GM10266 (cell line): ENCODE data around the gene CFAP97D1.

Source experiments
- DNase-seq: peaks from one replicate; pipeline ENCODE4 v3.0.0; 2012; ENCODE audit errors: extremely low spot score
- TF ChIP-seq, protein P1 (sequence below): IDR thresholded peaks from 2 replicates; pipeline ENCODE4 v1.5.1; 2012; ENCODE audit warnings: mild to moderate bottlenecking, low read depth; ENCODE audit not compliant: control insufficient read depth, insufficient read depth; ENCODE audit errors: missing control alignments

CFAP97D1 gene

DNA sequence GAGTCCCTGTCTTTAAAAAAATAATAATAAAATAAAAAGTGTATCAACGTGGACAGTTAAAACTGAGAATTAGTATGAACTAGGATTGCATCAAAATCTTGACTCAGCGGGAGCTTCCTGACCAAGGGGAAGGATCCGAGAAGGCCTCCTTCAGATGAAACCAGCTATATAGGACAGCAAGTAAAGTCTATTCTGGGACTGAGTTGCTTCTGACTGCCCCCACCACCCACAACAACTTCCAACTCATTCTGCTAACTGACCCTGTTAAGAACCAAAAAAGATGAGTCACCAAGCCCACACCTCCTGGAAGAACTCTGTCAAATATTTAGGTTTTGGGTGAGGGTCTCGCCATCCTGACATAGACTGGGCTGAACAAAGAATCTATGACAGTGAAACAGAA lies 27.8 kb downstream of the CFAP97D1 start:
- TF ChIP-seq, protein P1, sequence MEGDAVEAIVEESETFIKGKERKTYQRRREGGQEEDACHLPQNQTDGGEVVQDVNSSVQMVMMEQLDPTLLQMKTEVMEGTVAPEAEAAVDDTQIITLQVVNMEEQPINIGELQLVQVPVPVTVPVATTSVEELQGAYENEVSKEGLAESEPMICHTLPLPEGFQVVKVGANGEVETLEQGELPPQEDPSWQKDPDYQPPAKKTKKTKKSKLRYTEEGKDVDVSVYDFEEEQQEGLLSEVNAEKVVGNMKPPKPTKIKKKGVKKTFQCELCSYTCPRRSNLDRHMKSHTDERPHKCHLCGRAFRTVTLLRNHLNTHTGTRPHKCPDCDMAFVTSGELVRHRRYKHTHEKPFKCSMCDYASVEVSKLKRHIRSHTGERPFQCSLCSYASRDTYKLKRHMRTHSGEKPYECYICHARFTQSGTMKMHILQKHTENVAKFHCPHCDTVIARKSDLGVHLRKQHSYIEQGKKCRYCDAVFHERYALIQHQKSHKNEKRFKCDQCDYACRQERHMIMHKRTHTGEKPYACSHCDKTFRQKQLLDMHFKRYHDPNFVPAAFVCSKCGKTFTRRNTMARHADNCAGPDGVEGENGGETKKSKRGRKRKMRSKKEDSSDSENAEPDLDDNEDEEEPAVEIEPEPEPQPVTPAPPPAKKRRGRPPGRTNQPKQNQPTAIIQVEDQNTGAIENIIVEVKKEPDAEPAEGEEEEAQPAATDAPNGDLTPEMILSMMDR, result no peak
- DNase-seq, result no peak

DNA sequence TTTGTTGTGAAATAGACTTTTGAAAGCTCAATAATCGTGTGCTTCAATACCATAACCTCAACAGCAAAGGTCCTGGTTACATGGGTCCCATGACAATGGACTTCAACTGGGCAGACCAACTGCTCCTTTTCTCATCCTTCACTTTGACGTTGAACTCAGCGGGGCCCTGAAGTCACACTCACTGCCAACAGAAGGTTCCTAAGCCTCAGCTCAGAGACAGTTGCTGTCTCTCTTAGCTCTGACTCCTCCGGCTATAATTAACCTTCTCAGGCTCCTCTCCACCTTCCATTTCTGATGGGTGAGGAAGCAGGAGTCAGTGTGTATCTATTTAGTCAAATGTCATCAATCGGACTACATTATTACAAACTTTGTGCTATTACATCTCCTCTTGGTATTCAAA lies 28.9 kb downstream of the CFAP97D1 start:
- no peak for DNase-seq
- TF ChIP-seq, protein P1, result no peak

DNA sequence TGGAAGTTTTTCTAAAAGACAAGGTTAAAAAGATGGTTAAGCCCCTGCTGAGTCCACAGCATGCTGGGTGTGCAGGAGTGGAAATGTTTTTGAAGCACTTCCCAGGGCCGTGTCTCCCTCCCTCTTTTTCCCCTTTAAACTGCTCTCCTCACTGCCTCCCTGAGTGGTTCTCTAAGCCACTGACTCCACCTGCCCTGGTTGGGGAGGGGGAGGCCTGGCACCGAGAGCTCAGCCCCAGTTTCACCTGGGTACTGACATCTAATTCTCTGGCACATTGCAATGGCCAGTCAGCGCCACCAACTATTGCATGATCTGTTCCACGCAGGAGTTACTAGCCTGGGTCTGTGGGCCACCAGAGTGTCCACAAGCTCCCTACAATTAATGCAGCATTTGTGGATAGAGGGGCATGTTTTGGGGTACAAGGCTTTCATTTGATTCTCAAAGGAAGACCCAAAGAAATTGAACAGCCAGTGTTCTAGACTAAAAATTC lies 30.0 kb downstream of the CFAP97D1 start:
- no peak for DNase-seq
- TF ChIP-seq, protein P1, result no peak

DNA sequence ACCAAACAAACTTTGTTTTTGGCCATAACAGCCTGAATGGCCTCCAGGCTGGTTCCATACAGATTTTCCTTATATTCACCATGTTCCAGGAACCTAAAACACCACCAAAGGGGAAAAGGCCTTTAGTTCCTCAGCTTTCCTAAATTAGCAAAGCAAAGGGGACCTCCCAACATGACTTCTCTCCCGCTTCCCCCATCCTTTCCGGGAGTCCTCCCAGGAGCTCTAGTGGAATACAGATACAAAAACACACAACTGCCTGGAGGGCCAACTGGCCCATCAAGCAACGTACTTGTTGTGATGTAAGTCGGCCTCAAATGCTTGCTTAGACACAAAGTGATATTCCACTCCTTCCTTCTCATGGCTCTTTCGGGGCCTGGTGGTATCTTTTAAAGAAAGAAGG lies 30.6 kb downstream of the CFAP97D1 start:
- TF ChIP-seq, protein P1, result no peak
- no peak for DNase-seq

DNA sequence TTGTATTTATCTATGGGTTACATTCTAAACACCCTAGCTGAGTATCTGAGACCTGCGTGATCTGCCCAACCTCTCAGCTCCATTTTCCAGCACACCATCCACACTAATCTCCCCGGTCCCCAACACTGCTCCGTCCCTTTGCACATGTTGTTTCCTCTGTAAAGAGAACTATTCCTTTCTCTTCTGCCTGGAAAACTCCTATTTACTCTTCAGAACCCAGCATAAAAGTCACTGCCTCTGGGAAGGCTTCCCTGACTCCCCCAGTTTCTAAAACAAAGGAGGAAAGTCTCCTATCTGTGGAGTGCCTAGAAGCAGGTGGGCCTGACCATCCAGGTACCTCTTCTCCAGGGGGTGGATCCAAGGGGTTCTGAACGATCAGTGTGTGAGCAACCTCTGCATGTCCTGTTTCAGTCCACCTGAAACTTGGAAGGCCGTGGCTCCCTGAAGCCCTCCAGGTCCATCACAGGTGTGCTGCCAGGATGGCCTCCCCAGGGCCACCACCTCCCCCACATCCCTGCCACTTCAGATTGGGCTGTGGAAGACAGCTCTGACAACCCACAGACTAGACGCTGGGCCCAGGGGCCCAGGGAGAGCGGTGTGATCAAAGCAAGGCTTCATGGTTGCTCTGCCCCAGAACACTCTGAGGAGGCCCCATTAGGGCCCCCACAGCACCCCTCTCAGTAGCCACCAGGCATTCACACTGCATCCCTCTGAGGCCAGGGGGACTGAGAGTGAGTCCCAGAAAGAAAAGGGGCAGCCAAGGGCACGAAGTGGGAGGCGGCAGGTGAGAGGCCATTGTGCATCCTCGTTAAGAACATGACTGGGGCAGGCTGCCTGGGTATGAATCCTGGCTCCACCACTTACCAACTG lies 32.4 kb downstream of the CFAP97D1 start:
- TF ChIP-seq, protein P1, result no peak
- DNase-seq, result no peak

DNA sequence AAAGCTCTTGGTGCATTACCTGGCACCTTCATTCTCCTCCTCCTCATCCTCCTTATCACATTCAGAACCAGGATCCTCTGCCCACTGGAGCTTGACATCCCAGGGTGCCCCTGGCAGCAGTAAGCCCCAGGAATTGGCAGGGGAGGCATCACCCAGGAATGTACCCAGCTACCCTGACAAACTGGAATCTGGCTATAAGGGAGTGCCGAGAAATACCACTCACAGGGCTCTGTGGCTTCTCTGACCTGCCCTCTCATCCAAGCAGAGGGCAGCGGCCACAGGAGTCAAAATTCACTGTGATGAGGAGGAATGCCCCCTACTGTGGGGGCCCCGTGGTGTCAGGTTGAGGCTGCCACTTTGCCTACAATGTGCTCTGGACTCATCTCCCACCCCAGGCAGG lies 33.2 kb downstream of the CFAP97D1 start:
- TF ChIP-seq, protein P1, result no peak
- DNase-seq, result no peak

DNA sequence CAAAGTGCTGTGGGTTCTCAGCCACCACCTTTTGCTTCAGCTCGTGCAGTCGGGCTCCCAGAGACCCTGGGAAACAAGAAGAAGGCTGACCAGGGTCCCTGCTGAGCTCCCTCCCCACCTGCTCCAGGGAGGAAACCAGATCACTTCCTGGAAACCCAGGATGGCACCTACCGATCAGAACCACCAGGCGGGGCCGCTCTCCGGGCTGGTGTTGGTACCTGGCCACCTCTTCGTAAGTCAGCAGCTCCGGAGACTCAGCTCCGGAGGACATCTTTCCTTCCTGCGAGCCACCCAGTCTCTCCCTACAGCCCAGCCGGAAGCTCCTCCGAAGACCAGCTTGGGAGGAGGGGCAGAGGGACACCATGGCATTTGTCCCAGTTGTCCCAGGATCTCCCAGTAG lies 33.8 kb downstream of the CFAP97D1 start:
- no peak for DNase-seq

More for the DNA sequence above, 33.8 kb downstream of the CFAP97D1 start:
- TF ChIP-seq, protein P1, result no peak
